DMS114 treated with DMSO at 0.1 percent for 48 hours (cell line): Measurements from ENCODE around the gene SSTR5.

Source experiments
- DNase-seq: peaks from one replicate; lab custom pipeline; 2025; ENCODE audit not compliant: unreplicated experiment; lab: John Stamatoyannopoulos, UW

The SSTR5 gene

DNA sequence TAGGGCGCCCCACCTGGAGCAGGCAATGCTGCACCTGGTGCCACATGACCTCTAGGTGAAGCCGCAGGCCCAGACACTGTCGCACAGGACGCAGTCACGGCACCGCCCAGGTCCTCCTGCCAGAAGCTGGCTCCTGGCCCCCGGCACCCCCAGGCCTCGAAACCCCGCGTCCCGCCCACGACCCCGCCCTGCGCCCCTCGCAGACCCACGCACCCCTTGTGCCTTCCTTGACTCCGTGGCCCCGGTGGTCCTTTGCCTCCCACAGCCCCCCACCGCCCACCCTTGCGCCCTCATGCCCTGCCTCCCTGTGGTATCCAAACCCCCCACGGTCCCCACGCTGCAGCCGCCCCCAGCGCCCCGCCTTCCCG is 29.8 kb downstream of the SSTR5 start:
- DNase-seq, result no peak

GRCh38 chr16:1102921-1103635 is 30.5 kb downstream of the SSTR5 start:
- DNase-seq, result no peak

GRCh38 chr16:1103636-1103980 is 31.1 kb downstream of the SSTR5 start:
- no peak for DNase-seq

DNA sequence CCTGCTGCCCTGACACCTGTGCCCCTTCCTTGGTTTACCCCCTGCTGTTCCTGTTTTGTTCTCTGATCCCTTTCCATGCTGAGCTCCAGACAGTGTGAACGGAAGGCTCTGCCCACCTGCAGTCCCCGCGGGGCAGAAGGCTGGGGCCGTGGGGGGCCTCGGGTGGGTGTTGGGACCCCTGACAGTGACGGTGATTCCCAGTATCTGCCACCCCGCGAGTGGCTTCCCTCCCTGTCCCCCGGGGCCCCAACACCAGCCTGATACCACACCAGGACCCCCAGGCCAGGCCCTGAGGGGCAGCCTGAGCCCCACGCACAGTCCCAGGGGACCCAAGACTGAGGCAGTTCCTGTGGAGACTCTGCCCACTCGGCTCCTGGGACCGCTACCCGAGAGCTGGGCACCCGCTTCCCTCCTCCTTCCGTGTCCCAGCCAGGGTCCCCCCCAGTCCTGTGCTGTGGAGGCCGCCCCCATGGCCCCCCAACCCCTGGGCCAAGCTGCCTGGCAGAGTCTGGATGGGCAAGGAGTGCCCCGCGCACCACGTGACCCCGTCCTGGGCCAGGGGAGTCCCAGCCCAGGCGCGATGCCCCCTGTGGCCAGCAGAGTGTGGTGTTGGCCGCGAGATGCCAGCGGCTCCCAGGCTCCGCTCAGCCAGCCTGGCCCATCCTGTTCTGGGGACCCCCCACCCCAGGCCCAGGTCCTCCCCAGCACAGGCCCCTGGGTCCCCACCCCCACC is 33.5 kb downstream of the SSTR5 start:
- peak; percentile 31 for DNase-seq

DNA sequence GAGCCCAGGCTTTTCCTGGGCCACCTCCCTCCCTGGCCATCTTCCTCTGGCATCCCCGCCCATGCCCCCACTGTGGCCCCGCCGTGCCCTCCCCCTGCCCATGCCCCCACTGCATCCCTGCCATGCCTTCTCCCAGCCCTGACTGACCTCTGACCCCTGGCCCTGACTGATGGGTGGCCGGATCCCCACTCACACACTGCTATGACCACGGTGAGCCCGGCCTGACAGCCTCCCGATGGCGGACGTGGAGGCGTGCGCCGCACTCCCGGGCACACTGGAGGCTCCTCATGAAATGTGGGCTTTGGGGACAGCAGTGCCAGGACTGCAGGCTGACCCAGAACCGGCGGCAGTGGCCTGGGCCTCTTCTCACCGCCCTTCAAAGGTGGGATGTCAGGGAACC is 34.1 kb downstream of the SSTR5 start:
- DNase-seq, result no peak

DNA sequence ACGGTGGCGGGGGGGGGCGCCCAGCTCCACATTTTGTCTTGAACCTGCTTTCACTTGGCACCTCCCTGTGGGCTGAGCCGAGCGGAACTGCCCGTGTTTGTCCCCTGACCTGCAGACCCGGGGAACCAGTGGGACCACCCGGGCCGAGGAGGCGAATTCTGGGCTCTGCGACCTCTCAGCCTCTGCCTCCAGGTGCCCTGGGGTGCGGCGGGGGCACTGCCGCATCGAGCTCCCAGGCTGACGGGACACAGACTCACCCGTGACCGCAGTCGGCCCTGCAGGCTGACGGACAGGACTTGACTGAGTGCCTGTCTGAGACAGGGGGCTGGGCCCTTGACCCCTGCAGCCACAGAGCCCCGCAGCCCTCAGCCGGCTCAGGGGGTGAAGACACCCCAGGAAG is 34.6 kb downstream of the SSTR5 start:
- no peak for DNase-seq

DNA sequence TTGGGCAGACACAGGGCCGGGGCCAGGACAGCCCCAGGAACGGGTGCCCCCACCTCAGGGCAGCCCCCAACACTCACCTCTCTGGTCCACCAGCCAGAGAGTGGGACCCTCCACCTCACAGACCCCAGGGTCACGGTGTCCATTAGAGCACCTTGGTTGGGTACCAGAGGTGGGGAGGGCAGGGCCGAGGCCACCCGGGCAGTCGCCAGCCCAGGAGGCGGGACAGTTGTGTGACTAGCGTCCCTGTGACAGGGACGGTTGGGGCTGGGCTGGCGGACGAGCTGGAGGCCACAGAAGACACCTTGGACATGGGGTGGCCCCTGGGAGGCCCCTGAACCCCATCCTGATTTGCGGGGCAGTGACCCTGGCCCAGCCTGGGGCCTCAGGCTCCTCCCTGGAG is 35.2 kb downstream of the SSTR5 start:
- DNase-seq, result no peak

DNA sequence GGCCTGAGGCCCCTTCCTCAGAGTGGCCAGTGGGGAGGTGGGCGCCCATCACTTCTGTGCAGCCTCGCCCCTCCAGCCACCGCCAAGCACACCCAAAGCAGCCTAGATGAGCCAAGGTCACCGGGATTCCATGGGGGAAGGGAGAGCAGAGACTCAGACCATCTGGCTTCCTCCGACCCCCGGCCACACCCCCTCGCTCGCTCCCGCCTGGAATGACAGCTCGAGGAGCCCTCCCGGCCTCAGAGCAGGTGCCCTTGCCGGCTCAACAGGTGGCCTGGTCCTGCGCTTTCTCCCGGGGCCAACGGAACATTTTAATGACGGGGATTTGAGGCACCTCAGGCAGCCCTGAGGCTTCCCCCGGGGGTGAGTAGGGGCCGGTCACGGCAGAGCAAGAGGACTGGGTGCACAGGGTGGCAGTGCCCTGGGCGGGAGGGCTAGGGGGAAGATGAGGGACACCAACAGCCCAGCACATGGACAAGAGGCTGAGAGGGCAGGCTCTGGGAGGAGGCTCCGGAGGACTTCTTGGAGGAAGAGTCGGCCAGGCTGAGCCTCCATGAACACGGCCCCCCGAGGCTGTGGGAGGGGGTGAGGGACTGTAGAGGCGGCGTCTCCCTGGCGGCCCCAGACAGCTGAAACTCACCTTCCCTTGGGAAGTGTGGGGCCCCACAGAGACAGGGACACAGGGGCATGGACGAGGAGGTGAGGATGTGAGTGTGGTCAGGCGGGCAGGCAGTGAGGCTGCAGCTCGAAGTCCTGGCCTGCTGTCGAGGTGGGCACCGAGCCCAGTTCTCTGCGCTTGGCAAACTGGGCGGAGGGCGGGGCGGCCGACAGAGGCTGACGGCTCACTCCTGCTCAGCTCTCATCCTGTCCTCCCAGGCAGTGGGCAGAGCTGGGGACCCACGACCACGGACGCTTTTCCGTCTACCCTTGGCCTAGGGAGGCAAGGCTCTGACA is 36.0 kb downstream of the SSTR5 start:
- no peak for DNase-seq

DNA sequence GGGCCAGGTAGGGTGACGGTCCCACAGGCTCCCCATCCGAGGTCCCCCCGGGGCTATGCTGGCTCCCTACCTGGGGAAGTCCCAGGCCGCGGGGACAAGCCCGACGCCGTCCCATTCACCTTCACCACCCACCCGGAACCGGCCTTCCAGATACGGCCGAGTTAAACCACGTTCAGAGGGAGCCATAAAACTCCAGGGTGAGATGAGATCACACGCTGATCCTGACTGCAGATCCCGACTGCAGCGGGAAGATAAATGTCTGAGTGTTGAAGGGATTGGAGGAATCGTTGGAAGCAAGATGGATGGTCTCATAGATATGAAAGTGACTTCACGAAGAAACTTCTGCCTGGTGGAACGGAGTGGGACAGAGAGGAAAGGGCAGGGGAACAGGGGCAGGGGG is 37.1 kb downstream of the SSTR5 start:
- no peak for DNase-seq

- no peak for DNase-seq
Observed at GRCh38 chr16:1112506-1113184, 40.1 kb downstream of the SSTR5 start.

- no peak for DNase-seq
Observed at GRCh38 chr16:1113489-1113888, 40.9 kb downstream of the SSTR5 start.

- DNase-seq, result no peak
Observed at GRCh38 chr16:1113889-1114526, 41.5 kb downstream of the SSTR5 start.

DNA sequence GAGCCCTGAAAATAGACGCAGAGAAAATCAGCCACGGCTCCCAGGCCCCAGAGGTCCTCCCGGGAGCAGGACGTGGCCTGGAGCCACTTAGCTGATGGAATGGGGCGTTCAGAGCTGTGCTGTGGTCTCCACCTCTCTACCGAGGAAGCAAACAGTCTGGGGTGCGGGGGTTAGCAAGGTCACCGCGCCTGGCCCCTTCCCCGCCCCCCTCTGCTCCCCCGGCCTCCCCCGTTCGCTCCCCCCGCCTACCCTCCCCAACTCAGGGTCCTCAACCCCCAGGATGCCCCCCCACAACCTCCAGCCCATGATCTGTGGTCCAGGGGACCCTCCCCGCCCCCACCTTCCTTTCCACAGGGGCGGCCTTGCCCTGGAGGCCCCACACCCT is 44.1 kb downstream of the SSTR5 start:
- DNase-seq, result no peak

GRCh38 chr16:1117176-1117900 is 44.8 kb downstream of the SSTR5 start:
- DNase-seq, result no peak

DNA sequence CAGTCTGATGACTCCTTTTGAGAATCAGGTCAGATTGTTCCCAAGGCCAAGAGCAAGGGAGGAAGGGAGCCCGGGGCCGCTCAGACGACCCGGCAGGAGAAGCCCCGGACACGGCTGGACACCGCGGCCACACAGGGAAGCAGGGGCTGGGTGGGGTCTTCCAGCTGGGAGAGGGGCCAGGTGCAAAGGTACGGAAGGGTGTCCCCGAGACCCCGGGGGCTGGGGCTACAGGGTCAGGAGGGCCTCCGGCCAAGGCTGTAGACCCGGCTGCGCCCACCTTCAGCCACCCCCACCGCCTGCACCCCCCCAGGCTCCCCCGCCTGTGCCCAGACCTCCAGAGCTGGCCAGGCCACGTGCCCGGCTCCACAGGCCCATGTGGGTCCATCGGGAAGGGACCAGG is 45.4 kb downstream of the SSTR5 start:
- DNase-seq, result no peak

DNA sequence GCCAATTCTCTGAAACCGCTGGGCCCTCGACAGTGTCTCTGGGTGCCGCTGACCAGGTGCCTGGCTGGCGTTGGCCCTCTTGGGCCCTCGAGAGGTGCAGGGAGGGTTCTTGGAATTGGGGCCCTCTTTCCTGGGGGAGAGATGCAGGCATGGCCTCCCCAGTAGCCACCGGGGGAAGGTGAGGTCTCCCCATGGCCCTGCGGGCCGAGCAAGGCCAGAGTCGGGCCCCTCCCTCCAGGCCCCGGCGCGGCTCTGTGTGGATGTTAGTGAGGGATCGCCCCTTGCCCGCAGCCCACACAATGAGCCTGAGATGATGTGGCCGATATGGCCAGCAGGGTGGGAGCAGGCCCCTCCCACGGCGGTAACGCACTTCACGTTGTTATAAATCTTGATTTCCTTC is 46.6 kb downstream of the SSTR5 start:
- no peak for DNase-seq

DNA sequence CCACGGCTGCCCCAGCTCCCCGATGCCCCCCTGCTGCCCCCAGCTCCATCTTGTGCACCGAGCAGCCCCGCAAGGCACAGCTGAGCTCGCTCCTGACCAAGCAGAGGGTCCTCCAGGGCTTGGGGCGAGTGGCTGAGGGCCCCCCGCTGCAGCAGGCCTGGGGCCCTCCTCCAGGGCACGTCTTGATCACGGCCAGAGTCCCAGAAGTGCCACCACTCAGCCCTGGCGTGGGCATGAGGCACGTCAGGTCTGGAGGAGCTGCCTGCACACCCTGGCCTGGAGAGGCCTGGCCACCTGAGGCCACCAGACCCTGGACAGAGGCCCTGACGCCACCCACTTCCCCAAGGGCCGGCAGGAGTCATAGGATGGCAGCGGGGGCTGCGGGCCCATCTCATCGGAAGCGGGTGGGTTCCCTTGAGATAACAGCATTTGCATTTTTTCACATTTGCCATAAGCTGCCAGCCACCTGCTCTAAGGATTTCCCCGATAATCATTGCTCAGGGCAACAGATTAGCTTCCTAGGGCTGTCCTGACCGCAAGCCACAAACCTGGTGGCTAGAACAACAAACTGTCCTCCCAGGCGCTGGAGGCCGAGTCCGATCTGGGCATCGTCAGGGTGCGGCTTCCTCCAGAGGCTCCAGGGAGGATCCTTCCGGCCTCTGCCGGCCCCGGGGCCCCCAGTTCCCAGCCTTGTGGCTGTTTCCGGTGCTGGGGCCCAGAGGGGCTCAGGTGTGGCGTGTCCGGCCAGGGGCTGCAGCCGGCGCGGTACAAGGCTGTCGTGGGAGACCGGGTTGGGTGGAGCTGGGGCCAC is 47.4 kb downstream of the SSTR5 start:
- no peak for DNase-seq

DNA sequence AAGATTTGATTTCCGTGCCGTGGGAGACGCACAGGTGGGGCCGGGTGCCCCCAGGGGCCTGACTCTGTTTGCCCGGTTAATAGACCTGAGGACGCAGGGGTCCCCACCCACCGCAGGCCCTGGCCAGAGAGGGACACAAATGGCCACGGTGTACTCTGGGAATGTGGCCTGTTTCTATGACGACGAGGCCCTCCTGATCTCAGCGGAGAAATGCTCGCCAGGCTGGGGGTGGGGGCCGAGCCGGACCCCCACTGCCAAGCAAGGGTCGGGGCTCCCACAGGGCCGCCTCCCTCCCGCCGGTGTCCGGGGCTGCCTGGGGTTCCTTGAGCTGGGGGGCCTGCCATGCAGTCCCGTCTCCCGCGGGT is 48.0 kb downstream of the SSTR5 start:
- DNase-seq, result no peak

- no peak for DNase-seq
Observed at GRCh38 chr16:1121009-1121408, 48.5 kb downstream of the SSTR5 start.
